ENCODE data around the gene SLC26A1. TPM values are rescaled to one million over a fixed set of nuclear protein-coding genes. Genes with fewer than 3 reads are reported as not detected.
A peak's percentile ranks its signal among the peaks of the same experiment; 100 is the strongest.

Gene SLC26A1
- total RNA-seq, 2 donors from 2014 or later: 1.6 TPM

- Histone ChIP-seq H3K9me3 (no peaks in the 10 kb centered on the region), H3K36me3 (replicated peaks in 1 of 2; ENCODE audit: insufficient read depth in 1 of 2, low read depth in 2 of 2) (no peaks in the 10 kb centered on the region), H3K4me1 (peaks cover 34% of the 10 kb centered on the region), H3K27me3 (no peaks in the 10 kb centered on the region), H3K27ac (no peak overlapping the region), H3K4me3 (no peak overlapping the region)
- WGBS, 2 donors: 86 to 92% methylated on average over 13 to 15 of the region's 17 CpGs
- DNase-seq: no peak
- intact Hi-C loops (cut with DNase I): no loop called here
- ATAC-seq: no peak
- TF ChIP-seq POLR2A (IDR thresholded peaks at IDR 0.05) (no peak), CTCF (IDR thresholded peaks at IDR 0.05) (no peak)
Observed at GRCh38 chr4:970854-971520, 22.2 kb downstream of the SLC26A1 start.

DNA sequence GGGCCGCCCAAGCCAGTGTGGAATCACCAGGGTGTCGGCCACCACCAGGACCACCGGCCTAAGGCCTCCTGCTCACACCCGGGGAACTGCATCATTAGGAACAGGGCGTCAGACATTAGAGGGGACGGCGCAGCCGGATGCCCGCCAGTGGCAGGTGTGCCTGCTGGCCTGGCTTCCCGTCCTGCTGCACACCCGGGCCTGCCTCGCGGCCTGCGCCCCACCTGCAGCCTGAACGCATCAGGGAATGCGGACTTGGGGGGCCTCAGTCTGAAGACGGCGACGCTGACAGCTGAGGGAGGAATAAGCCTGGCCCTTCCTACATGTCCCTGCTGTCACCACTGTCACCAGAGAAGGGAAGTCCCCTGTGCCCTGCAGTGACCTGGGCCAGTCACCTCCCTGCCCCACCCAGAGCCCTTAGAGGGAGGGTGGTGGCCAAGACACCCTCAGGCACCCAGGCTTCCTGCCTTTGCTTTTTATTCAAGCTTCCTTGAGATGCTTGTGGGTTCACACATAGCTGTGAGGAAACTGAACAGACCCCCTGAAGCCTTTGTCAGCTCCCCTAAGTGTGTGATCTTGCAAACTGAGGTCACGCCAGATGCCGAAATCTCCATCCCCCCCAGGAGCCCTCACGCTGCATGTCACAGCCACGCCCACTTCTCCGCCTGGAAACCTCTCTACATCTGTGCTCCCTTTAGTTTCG lies 23.0 kb downstream of the SLC26A1 start:
- no peak for ATAC-seq
- no peaks in the 10 kb centered on the region for H3K9me3 ChIP-seq
- 87 to 95% methylated on average over 25 of the region's 25 CpGs for WGBS, 2 donors
- no peak overlapping the region for H3K27ac ChIP-seq
- TF ChIP-seq CTCF (IDR thresholded peaks at IDR 0.05) (no peak), POLR2A (IDR thresholded peaks at IDR 0.05) (no peak)
- intact Hi-C loops (cut with DNase I): no loop called here
- no peaks in the 10 kb centered on the region for H3K36me3 ChIP-seq (replicated peaks in 1 of 2; ENCODE audit: insufficient read depth in 1 of 2, low read depth in 2 of 2)
- H3K4me1 ChIP-seq: peaks cover 34% of the 10 kb centered on the region
- H3K4me3 ChIP-seq: no peak overlapping the region
- DNase-seq: no peak
- H3K27me3 ChIP-seq: no peaks in the 10 kb centered on the region

DNA sequence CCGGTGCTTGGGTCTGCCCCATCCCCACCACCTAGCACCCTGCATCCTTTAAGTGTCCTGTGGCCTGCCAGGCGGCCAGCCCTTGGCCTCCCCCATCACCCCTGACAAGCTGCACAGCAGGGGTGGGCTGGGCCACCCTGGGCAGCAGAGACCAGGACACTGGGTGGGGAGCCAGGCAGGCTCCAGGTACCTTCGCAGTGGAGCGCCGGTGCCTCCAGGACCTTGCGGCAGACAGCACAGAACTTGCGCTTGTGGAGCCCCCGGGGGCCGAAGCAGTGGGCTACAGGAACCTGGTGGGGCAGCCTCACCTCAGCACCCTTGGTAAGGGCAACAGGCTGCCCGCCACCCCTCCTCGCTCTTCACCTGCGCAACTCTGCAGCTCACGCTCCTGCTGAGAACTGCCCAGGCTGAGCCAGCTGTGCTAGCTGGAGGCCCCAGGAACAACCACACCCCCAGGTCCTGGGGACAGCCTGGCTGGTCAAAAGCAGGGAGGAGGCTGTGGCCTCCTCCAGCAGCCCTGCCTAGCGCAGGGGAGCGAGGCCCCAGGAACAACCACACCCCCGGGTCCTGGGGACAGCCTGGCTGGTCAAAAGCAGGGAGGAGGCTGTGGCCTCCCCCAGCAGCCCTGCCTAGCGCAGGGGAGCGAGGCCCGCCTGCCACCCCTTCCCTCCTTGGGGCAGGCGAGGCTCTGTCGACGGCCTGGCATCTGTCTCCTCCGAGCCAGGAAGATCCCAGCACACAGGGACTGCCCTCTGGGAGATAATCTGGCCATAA lies 24.4 kb downstream of the SLC26A1 start:
- intact Hi-C loops (cut with DNase I): no loop called here

DNA sequence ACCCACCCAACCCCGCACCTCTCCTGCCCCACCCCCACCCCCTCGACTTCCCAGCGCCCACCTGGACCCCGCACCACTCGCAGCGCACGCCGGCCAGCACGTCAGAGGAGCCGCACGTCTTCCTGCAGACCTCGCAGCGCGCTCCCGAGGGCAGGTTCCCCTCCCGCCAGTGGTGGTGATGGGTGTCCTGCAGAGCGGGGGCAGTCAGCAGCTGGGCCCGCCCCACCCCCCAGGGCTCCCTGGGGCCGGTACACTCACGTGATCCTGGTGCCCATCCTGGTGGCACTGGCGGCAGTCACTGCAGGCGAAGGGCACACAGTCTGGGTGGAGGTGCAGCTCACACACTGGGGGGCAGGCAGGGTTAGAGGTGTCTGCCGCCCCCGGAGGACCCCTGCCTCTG lies 25.0 kb downstream of the SLC26A1 start:
- H3K27me3 ChIP-seq: no peaks in the 10 kb centered on the region
- no peak for DNase-seq
- no peak for ATAC-seq
- H3K9me3 ChIP-seq: no peaks in the 10 kb centered on the region
- H3K36me3 ChIP-seq (replicated peaks in 1 of 2; ENCODE audit: insufficient read depth in 1 of 2, low read depth in 2 of 2): no peaks in the 10 kb centered on the region
- H3K27ac ChIP-seq: no peak overlapping the region
- H3K4me3 ChIP-seq: no peak overlapping the region
- TF ChIP-seq CTCF (IDR thresholded peaks at IDR 0.05) (no peak), POLR2A (IDR thresholded peaks at IDR 0.05) (no peak)
- WGBS, 2 donors: 11% methylated on average over 5 of the region's 24 CpGs; no CpG with 5 or more reads in 1 of the 2 donors
- intact Hi-C loops (cut with DNase I): no loop called here
- peaks cover 30% of the 10 kb centered on the region for H3K4me1 ChIP-seq

More for the DNA sequence above, 24.4 kb downstream of the SLC26A1 start:
- peaks cover 33% of the 10 kb centered on the region for H3K4me1 ChIP-seq
- ATAC-seq: no peak
- no peaks in the 10 kb centered on the region for H3K9me3 ChIP-seq
- H3K36me3 ChIP-seq (replicated peaks in 1 of 2; ENCODE audit: insufficient read depth in 1 of 2, low read depth in 2 of 2): no peaks in the 10 kb centered on the region
- H3K27ac ChIP-seq: no peak overlapping the region
- TF ChIP-seq POLR2A (IDR thresholded peaks at IDR 0.05) (no peak), CTCF (IDR thresholded peaks at IDR 0.05) (no peak)
- DNase-seq: peak; percentile 42 to 81 (median 62)
- WGBS, 2 donors: 53 to 89% methylated on average over 3 to 22 of the region's 23 CpGs
- no peaks in the 10 kb centered on the region for H3K27me3 ChIP-seq
- no peak overlapping the region for H3K4me3 ChIP-seq

Data from body of pancreas (tissue), 4 donors.